Measurements from ENCODE around the gene P2RY6. TPM values are rescaled to one million over a fixed set of nuclear protein-coding genes. Genes with fewer than 3 reads are reported as not detected.
"Not testable (repeated sequence)": the region's sequence is repeated elsewhere in the genome, so short reads cannot be mapped to it uniquely, and the experiment has no call there.

Gene P2RY6, protein sequence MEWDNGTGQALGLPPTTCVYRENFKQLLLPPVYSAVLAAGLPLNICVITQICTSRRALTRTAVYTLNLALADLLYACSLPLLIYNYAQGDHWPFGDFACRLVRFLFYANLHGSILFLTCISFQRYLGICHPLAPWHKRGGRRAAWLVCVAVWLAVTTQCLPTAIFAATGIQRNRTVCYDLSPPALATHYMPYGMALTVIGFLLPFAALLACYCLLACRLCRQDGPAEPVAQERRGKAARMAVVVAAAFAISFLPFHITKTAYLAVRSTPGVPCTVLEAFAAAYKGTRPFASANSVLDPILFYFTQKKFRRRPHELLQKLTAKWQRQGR
- 6.7 TPM for total RNA-seq
- long read RNA-seq, partial matches to known transcripts, result 0 of 20 reads
- long read RNA-seq, other reads (novel, unspliced or antisense), result 12 of 20 reads

DNA sequence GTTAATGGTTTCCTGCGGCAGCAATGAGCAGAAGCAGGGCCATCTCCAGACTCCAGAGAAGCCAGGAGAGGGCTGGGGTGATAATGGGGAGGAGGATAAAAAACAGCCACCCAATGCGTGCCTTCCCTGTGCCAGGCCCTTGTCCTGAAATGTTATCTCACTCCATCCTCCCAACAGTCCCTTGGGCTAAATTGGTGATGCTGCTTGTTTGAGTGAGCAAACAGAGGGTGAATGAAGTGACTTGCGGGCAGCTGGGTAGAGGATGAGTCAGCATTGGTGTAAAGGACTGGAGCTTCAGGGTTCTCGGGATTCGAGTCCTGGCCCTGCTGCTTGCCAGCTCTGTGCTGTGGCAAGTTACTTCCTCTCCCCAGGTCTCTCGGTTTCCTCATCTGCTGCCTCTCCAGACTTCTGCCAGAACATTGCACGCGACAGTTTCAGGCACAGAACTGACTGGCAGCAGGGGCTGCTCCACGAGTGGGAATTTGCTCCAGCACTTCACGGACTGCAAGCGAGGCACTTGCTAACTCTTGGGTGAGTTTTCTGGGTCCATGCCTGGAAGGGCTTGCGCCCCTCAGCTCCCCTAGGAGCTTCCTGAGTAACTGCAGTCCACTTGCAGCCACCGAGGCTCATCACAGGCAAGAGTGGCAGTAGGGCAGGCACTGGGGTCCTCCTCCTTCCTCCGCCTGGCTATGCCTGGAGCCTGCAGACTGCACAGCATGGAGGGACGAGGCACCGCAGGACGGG, at the start of gene P2RY6:
TSS of gene P2RY6 (plus strand) at position 403 of the 744 bp plus-strand sequence. CDS start 24,181 bp downstream, outside the sequence.
- DNase-seq (ENCODE audit: low spot score), result peak; percentile 76

GRCh38 chr11:73223998-73224730, 48.0 kb upstream of the P2RY6 start:
- peak; percentile 49 for DNase-seq (ENCODE audit: low spot score)

- DNase-seq (ENCODE audit: low spot score), result peak; percentile 69
These were observed 47.0 kb upstream of the P2RY6 start for GRCh38 chr11:73225001-73225686.

- DNase-seq (ENCODE audit: low spot score), result peak; percentile 62
These were observed 46.3 kb upstream of the P2RY6 start for GRCh38 chr11:73225851-73226250.

DNA sequence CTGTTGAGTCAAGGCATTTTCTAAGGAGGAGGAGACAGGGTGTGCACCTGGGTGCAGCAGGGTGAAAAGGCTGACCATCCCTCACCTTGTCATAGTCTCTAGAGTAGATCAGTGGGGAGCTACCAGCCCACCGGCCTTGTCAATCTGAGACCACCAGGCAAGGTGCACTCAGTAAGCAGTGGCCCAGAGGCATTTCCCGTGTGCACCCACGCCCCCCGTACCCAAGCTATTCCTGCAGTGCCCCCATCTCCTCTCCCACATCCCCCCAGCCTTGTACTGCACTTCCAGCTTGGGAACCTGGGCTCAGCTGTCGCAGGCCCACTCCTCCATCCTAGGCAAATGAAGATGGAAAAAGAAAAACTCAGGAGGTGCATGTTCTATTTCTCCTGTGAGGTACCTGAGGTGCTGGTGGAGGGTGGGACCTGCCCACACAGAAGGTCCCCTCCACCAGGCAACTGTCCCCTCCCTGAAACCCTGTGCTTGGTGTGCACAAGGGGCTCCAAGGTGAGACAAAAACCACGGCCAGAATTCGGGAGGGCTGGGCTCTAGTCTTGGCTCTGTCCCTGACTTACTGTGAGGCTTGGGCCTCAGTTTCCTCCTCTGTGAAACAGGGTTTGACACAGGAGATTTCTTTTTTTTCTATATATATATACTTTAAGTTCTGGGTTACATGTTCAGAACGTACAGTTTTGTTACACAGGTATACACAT, 45.7 kb upstream of the P2RY6 start:
- peak; percentile 14 for DNase-seq (ENCODE audit: low spot score)

- peak; percentile 83 for DNase-seq (ENCODE audit: low spot score)
These were observed 44.4 kb upstream of the P2RY6 start for GRCh38 chr11:73227571-73228211.

GRCh38 chr11:73228268-73229134, 43.6 kb upstream of the P2RY6 start:
- peak; percentile 45 for DNase-seq (ENCODE audit: low spot score)

GRCh38 chr11:73229321-73229895, 42.7 kb upstream of the P2RY6 start:
- peak; percentile 57 for DNase-seq (ENCODE audit: low spot score)

DNA sequence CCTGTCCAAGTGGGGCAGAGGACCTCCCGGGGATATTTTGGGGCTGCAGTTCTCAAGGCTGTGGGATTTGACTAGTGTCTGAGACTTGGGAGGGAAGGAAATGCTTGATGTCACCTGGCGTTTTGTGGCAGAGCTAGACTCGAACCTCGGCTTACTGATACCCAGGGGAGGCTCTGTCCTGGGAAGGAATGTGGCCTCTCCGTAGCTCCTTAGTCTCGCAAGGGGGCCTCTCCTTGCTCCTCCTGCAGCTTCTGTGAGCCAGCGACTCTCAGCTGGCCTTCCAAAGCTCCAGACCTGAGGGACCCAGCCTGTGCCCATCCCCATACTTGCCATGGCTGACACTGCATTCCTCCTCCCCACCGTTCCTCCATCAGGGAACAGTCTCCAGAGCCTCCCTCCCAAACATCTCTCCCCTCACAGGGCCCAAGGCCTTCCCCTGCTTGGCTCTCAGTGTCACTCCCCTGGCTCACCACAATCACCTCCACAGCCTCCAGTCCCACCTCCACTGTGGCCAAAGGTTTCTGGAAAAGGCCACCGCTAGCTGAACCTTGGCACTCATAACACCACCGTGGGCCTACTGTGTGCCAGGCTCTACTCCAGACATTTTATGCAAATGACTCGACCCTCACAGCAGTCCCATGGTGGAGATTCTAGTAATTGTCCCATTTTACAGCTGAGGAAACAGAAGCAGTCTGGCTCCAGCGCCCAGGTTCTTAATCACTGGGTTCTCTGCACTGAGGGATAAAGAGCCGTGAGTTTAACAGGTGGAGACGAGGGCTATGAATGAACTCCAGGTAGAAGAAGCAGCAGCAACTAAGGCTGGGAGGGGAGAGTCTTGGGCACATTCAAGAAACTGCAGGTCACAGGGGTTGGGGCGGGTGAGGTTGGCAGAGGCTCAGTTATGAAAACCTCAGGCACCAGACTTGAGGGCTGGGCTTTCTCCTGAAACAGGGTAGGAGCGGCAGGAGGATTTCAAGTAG, 42.0 kb upstream of the P2RY6 start:
- peak; percentile 55 for DNase-seq (ENCODE audit: low spot score)

- DNase-seq (ENCODE audit: low spot score), result peak; percentile 64
These were observed 41.2 kb upstream of the P2RY6 start for GRCh38 chr11:73230931-73231330.

DNA sequence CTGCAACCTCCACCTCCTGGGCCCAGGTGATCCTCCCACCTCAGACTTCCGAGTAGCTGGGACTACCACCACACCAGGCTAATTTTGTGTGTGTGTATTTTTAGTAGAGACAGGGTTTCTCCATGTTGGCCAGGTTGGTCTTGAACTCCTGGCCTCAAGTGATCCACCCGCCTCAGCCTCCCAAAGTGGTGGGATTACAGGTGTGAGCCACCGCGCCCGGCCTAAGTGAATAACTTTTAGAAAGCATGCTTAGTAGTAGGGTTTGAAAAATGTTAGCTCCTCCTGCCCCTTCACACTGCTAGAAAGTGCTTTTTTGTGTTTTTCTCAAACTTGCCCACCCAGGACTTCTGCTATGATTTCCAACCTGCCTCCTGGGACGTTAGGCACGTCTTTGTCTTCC, 39.7 kb upstream of the P2RY6 start:
- DNase-seq (ENCODE audit: low spot score), result not testable (repeated sequence)

- peak; percentile 62 for DNase-seq (ENCODE audit: low spot score)
These were observed 38.9 kb upstream of the P2RY6 start for GRCh38 chr11:73233211-73233610.

GRCh38 chr11:73233692-73234470, 38.3 kb upstream of the P2RY6 start:
- DNase-seq (ENCODE audit: low spot score), result peak; percentile 37

- DNase-seq (ENCODE audit: low spot score), result no peak
These were observed 37.5 kb upstream of the P2RY6 start for GRCh38 chr11:73234471-73235181.

DNA sequence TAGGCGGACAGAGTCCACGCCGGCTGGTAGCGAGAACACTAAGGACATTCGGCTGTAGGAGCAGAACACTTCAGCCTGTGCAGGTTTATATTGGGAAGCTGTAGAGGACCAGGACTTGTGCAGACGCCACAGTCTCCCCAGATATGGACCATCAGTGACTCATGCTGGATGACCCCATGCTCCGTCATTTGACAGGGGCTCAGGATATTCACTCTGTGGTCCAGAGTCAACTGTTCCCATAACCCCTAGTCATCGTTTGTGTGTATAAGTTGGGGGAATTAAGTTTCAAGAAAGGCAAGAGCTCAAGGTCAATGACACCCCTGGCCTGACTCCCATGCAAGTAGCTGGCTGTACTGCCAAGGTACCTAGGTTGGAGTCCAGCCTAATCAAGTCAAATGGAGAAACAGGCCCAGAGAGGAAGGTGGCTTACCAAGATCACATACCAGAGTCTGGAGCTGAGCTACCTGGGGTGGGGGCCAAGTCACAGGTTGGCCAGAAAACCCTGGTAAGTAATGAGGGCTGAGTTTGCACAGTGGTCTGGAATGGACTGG, 36.8 kb upstream of the P2RY6 start:
- no peak for DNase-seq (ENCODE audit: low spot score)

Data from mesenteric fat pad (tissue), 1 donor.